Hepatocyte (in vitro differentiated cells): ENCODE results near the gene ATP9B. TPM values are rescaled to one million over a fixed set of nuclear protein-coding genes. Genes with fewer than 3 reads are reported as not detected.

Experiments used
- DNase-seq: peaks from one replicate; pipeline ENCODE4 v3.0.0-alpha.2; 2016; ENCODE audit warnings: low spot score
- H2AFZ ChIP-seq: fragments of 200-600 bp; sonication (generic); 2 replicates; pipeline ENCODE4 v1.6.0; 2016; ENCODE audit warnings: antibody characterized with exemption, mild to moderate bottlenecking
- H3K27ac ChIP-seq: fragments of 200-600 bp; sonication (generic); 2 replicates; pipeline ENCODE4 v1.5.1; 2016; ENCODE audit warnings: mild to moderate bottlenecking
- H3K27me3 ChIP-seq: fragments of 200-600 bp; sonication (generic); 2 replicates; pipeline ENCODE4 v1.6.1; 2016
- H3K36me3 ChIP-seq: fragments of 200-600 bp; sonication (generic); replicated peaks from 2 replicates; pipeline ENCODE4 v1.5.1; 2016; ENCODE audit warnings: low read depth; ENCODE audit not compliant: insufficient read depth
- H3K4me1 ChIP-seq: fragments of 200-600 bp; sonication (generic); 2 replicates; pipeline ENCODE4 v1.5.1; 2016; ENCODE audit warnings: mild to moderate bottlenecking, moderate library complexity; ENCODE audit not compliant: insufficient read depth
- H3K4me2 ChIP-seq: fragments of 200-600 bp; sonication (generic); 2 replicates; pipeline ENCODE4 v1.6.0; 2016
- H3K4me3 ChIP-seq: fragments of 200-600 bp; sonication (generic); 2 replicates; pipeline ENCODE4 v1.5.1; 2016; ENCODE audit warnings: mild to moderate bottlenecking
- H3K79me2 ChIP-seq: fragments of 200-600 bp; sonication (generic); 2 replicates; pipeline ENCODE4 v1.6.0; 2017; ENCODE audit warnings: mild to moderate bottlenecking
- H3K9me2 ChIP-seq: fragments of 200-600 bp; sonication (generic); replicated peaks from 2 replicates; pipeline ENCODE4 v1.6.0; 2017; ENCODE audit warnings: mild to moderate bottlenecking; ENCODE audit not compliant: insufficient read depth
- H3K9me3 ChIP-seq: fragments of 200-600 bp; sonication (generic); 2 replicates; pipeline ENCODE4 v1.5.1; 2016; ENCODE audit warnings: low read depth, mild to moderate bottlenecking
- H4K20me1 ChIP-seq: fragments of 200-600 bp; sonication (generic); 2 replicates; pipeline ENCODE4 v1.6.0; 2016; ENCODE audit warnings: mild to moderate bottlenecking; ENCODE audit not compliant: insufficient read depth, poor library complexity, severe bottlenecking
- EZH2 ChIP-seq: fragments of 200-600 bp; sonication (generic); IDR thresholded peaks from 2 replicates; pipeline ENCODE4 v1.6.1; 2016; ENCODE audit warnings: antibody characterized with exemption, mild to moderate bottlenecking, borderline replicate concordance
- EZH2phosphoT487 ChIP-seq: fragments of 200-600 bp; sonication (generic); IDR thresholded peaks from one replicate; pipeline ENCODE4 v1.6.1; 2018; ENCODE audit warnings: antibody characterized with exemption, mild to moderate bottlenecking, low read depth, moderate library complexity; ENCODE audit not compliant: unreplicated experiment, severe bottlenecking
- WGBS: methylation state at CpG from one replicate; pipeline ENCODE4 v1.1.6; 2016; ENCODE audit warnings: low lambda C conversion rate; ENCODE audit errors: missing lambda C conversion rate; 5-methylcytosine and 5-hydroxymethylcytosine counted together
- polyA plus RNA-seq: library from polyadenylated mRNA; unstranded; fragments of >200 nt; fragmentation: Nextera tagmentation; extraction: Ambion mirVana; gene quantifications from 2 replicates; pipeline ENCODE4 v1.2.1, GENCODE V29; 2016
- total RNA-seq: library from RNA; depleted of rRNA; stranded (reverse); fragments of >200 nt; gene quantifications from 2 replicates; pipeline ENCODE4 v1.2.3, GENCODE V29; 2014
- TF ChIP-seq, protein P1 (sequence below): fragments of 200-600 bp; sonication (generic); IDR thresholded peaks from 2 replicates; pipeline ENCODE4 v1.5.1; 2016; ENCODE audit warnings: antibody characterized with exemption, mild to moderate bottlenecking; ENCODE audit not compliant: poor library complexity

The ATP9B gene
- total and polyA plus RNA-seq, 2 experiments from 2014 or later, result 14.6 to 23.8 TPM

DNA sequence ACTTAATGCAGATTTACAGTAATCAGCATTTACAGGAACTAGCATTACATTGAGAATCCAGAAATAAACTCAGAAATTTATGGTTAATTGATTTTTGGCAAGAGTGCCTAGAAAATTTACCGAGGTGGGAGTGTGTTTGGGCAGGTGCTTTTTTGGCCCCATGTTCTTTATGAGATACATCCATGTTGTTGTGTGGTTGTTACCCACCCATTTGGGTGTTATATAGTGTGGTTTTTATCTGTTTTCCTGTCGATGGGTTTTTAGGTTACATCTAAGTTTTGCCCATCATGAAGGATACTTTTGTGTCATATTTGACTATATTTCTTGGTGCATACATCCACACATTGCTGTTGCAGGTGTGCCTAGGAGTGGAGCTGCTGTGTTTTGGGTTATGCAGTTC lies 82.0 kb downstream of the ATP9B start:
- peaks cover 2% of the 10 kb centered on the region for H3K4me1 ChIP-seq
- 98% methylated on average over 2 of the region's 2 CpGs for WGBS

DNA sequence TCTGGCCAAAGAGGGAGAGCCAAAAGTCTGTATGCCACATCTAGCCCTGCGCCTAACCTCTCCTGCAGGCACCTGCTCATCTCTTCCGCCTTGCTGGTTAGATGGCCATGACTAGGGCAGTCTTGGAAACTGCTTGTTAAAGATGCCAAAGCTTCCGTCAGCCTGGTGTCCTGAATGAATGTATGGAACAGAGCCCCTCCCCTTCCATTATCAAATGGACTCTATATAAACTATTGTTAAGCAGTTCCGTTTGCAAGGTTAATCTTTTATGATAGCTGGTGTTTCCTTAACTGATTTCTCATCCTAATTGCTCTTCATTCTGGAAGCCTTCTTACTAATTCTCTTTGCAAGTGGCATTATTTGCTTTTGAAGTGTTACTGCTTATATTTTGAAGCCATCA lies 87.1 kb downstream of the ATP9B start:
- no peak overlapping the region for H3K4me3 ChIP-seq
- no peaks in the 10 kb centered on the region for H3K36me3 ChIP-seq
- H3K27ac ChIP-seq, result peak overlapping the region; percentile 90
- H3K27me3 ChIP-seq, result no peaks in the 10 kb centered on the region
- H2AFZ ChIP-seq, result peak overlapping the region; percentile 14
- DNase-seq, result peak; percentile 28
- H3K4me2 ChIP-seq, result peak overlapping the region; percentile 55
- H3K9me2 ChIP-seq, result no peaks in the 10 kb centered on the region
- H3K4me1 ChIP-seq, result peaks cover 6% of the 10 kb centered on the region
- TF ChIP-seq EZH2phosphoT487 (no peak), EZH2 (no peak)
- TF ChIP-seq, protein P1, sequence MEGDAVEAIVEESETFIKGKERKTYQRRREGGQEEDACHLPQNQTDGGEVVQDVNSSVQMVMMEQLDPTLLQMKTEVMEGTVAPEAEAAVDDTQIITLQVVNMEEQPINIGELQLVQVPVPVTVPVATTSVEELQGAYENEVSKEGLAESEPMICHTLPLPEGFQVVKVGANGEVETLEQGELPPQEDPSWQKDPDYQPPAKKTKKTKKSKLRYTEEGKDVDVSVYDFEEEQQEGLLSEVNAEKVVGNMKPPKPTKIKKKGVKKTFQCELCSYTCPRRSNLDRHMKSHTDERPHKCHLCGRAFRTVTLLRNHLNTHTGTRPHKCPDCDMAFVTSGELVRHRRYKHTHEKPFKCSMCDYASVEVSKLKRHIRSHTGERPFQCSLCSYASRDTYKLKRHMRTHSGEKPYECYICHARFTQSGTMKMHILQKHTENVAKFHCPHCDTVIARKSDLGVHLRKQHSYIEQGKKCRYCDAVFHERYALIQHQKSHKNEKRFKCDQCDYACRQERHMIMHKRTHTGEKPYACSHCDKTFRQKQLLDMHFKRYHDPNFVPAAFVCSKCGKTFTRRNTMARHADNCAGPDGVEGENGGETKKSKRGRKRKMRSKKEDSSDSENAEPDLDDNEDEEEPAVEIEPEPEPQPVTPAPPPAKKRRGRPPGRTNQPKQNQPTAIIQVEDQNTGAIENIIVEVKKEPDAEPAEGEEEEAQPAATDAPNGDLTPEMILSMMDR, result no peak
- WGBS, result 81% methylated on average over 4 of the region's 4 CpGs
- no peaks in the 10 kb centered on the region for H3K79me2 ChIP-seq
- no peaks in the 10 kb centered on the region for H3K9me3 ChIP-seq
- no peaks in the 10 kb centered on the region for H4K20me1 ChIP-seq

More for the DNA sequence above, 82.0 kb downstream of the ATP9B start:
- H3K9me3 ChIP-seq, result no peaks in the 10 kb centered on the region
- H3K79me2 ChIP-seq, result no peaks in the 10 kb centered on the region
- TF ChIP-seq EZH2 (no peak), EZH2phosphoT487 (no peak)
- TF ChIP-seq, protein P1, result no peak
- no peak overlapping the region for H3K4me2 ChIP-seq
- H4K20me1 ChIP-seq, result no peaks in the 10 kb centered on the region
- H3K27me3 ChIP-seq, result no peaks in the 10 kb centered on the region
- H3K27ac ChIP-seq, result no peak overlapping the region
- no peaks in the 10 kb centered on the region for H3K36me3 ChIP-seq
- no peak overlapping the region for H2AFZ ChIP-seq
- no peaks in the 10 kb centered on the region for H3K9me2 ChIP-seq
- no peak overlapping the region for H3K4me3 ChIP-seq
- no peak for DNase-seq

DNA sequence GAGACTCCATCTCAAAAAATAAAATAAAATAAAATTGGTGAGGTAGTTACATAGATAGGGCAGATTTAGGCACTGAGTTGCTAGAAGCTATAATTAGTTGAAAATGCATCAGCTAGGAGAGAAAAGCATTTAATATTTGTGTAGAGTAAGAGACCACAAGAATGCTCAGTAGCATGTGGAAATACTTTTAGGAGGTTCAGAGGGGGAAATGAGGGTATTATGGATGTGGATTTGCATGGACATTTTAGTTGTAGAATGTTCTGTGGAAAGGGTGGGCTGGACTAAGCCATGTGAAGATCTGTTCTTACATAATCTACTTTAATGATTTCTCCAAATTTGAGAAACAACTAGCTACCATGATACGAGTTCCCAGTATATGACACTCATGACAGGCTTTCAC lies 95.5 kb downstream of the ATP9B start:
- 88% methylated on average over 1 of the region's 1 CpG for WGBS
- TF ChIP-seq EZH2, result no peak
- TF ChIP-seq EZH2phosphoT487, result no peak
- TF ChIP-seq, protein P1, result no peak
- Histone ChIP-seq H3K36me3 (no peaks in the 10 kb centered on the region), H3K9me2 (no peaks in the 10 kb centered on the region), H2AFZ (no peak overlapping the region), H3K4me1 (no peaks in the 10 kb centered on the region), H3K9me3 (no peaks in the 10 kb centered on the region), H3K4me2 (no peak overlapping the region), H3K79me2 (no peaks in the 10 kb centered on the region), H3K27me3 (no peaks in the 10 kb centered on the region), H3K27ac (no peak overlapping the region), H3K4me3 (no peak overlapping the region), H4K20me1 (no peaks in the 10 kb centered on the region)
- no peak for DNase-seq

DNA sequence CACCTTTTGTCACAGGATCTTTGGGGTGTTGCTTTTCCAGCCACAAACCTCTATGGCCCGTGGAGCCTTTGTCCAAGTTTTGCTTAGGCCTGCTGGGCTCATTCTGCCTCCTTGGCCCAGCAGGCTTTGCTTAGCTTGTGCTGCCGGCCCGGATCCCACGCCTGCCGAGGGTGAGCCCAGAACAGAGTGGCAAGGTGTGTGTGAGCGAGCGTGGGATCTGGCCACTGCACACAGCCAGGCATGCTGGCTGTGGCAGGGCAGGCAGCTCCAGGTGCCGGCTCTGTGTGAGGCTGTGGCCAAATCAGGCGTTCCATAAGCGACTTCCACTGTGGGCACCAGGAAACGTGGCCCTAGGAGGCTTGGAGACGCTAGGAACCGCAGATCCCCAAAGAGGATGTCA lies 97.5 kb downstream of the ATP9B start:
- no peak for DNase-seq
- Histone ChIP-seq H3K36me3 (no peaks in the 10 kb centered on the region), H3K27ac (no peak overlapping the region), H3K4me2 (no peak overlapping the region), H3K4me1 (no peaks in the 10 kb centered on the region), H4K20me1 (no peaks in the 10 kb centered on the region), H3K4me3 (no peak overlapping the region), H2AFZ (no peak overlapping the region), H3K79me2 (no peaks in the 10 kb centered on the region), H3K9me2 (no peaks in the 10 kb centered on the region), H3K27me3 (no peaks in the 10 kb centered on the region), H3K9me3 (no peaks in the 10 kb centered on the region)
- WGBS, result 97% methylated on average over 13 of the region's 13 CpGs
- TF ChIP-seq EZH2 (no peak), EZH2phosphoT487 (no peak)
- TF ChIP-seq, protein P1, result no peak
